Measurements from ENCODE around the gene CATSPER3.

DNA sequence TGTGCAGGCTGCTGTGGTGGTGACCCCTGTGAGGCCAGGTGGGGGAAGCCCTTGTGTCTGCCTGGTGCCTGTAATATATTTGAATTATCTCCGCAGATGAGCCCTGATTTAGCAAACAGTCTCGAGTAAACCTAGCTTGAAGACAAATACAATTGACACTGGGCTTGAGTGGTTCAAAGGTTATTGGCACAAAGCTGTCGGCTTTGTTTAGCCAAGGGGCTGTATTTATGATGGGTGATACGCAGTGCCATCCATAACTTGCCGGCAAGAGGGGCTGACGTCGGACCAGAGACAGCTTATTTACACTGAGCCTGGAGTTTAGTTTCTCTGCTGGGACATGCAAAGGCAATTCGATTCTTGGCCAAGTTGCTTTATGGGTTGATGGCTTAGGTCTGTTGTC lies 86.3 kb downstream of the CATSPER3 start:
- TF ChIP-seq, protein P1, sequence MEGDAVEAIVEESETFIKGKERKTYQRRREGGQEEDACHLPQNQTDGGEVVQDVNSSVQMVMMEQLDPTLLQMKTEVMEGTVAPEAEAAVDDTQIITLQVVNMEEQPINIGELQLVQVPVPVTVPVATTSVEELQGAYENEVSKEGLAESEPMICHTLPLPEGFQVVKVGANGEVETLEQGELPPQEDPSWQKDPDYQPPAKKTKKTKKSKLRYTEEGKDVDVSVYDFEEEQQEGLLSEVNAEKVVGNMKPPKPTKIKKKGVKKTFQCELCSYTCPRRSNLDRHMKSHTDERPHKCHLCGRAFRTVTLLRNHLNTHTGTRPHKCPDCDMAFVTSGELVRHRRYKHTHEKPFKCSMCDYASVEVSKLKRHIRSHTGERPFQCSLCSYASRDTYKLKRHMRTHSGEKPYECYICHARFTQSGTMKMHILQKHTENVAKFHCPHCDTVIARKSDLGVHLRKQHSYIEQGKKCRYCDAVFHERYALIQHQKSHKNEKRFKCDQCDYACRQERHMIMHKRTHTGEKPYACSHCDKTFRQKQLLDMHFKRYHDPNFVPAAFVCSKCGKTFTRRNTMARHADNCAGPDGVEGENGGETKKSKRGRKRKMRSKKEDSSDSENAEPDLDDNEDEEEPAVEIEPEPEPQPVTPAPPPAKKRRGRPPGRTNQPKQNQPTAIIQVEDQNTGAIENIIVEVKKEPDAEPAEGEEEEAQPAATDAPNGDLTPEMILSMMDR (IDR thresholded peaks at IDR 0.05): no peak
- no peak for TF ChIP-seq POLR2A (IDR thresholded peaks at IDR 0.05)
